GM13976 (cell line): ENCODE measurements around the gene TMEM250.

Source experiments
- DNase-seq: peaks from one replicate; pipeline ENCODE4 v3.0.0; 2012; ENCODE audit warnings: low spot score
- CTCF ChIP-seq: IDR thresholded peaks from 2 replicates; pipeline ENCODE4 v1.5.1; 2012; ENCODE audit warnings: borderline replicate concordance, mild to moderate bottlenecking; ENCODE audit not compliant: insufficient read depth; ENCODE audit errors: extremely low read depth, missing control alignments, control extremely low read depth
- in situ Hi-C: fragments of 300-500 bp; cut with MboI; formaldehyde crosslinking; loops from one replicate; pipeline ENCODE4 v1.12.0; 2022; ENCODE audit warnings: low sequenced_read_pairs, mixed read lengths, inconsistent platforms; ENCODE audit not compliant: unreplicated experiment

TMEM250 gene

GRCh38 chr9:136114610-136115009, 4.1 kb downstream of the TMEM250 start:
- no peak for DNase-seq
- no peak for TF ChIP-seq CTCF
- in situ Hi-C loops: loop anchor here (10.0 kb wide), 1 partner anchor 150 kb away; the partner anchor contains the start of gene UBAC1

- no peak for TF ChIP-seq CTCF
- DNase-seq: no peak
- in situ Hi-C loops: loop anchor here (10.0 kb wide), 1 partner anchor 148 kb away; the partner anchor contains the start of gene UBAC1
Observed at GRCh38 chr9:136112541-136112940, 6.1 kb downstream of the TMEM250 start.

GRCh38 chr9:136111910-136112309, 6.8 kb downstream of the TMEM250 start:
- in situ Hi-C loops: loop anchor here (10.0 kb wide), 1 partner anchor 147 kb away; the partner anchor contains the start of gene UBAC1
- no peak for DNase-seq
- TF ChIP-seq CTCF: no peak

GRCh38 chr9:136111190-136111589, 7.5 kb downstream of the TMEM250 start:
- no peak for DNase-seq
- no peak for TF ChIP-seq CTCF
- in situ Hi-C loops: loop anchor here (10.0 kb wide), 1 partner anchor 146 kb away; the partner anchor contains the start of gene UBAC1

- in situ Hi-C loops: loop anchor here (10.0 kb wide), 1 partner anchor 146 kb away; the partner anchor contains the start of gene UBAC1
- no peak for DNase-seq
Observed at GRCh38 chr9:136110082-136111061, 8.3 kb downstream of the TMEM250 start.

More at GRCh38 chr9:136110082-136111061, 8.3 kb downstream of the TMEM250 start:
- TF ChIP-seq CTCF: no peak
